HG02840 (cell line): ENCODE measurements around the gene EML6.
A peak's percentile ranks its signal among the peaks of the same experiment; 100 is the strongest.
"Not testable (repeated sequence)": the region's sequence is repeated elsewhere in the genome, so short reads cannot be mapped to it uniquely, and the experiment has no call there.

Experiments
- ATAC-seq: cut with Tn5 transposase; IDR thresholded peaks from one replicate; pipeline ENCODE4 v1.9.1; 2021; ENCODE audit warnings: mild to moderate bottlenecking, moderate library complexity, moderate number of reproducible peaks; ENCODE audit not compliant: unreplicated experiment, low FRiP score

The EML6 gene

GRCh38 chr2:54723131-54723995 lies at the start of gene EML6:
EML6 (plus strand) TSS chr2:54723662; CDS start chr2:54725062, 1,400 bp downstream.
- ATAC-seq, result peak; percentile 99

GRCh38 chr2:54675281-54675680 lies 48.2 kb upstream of the EML6 start:
- ATAC-seq, result no peak

- no peak for ATAC-seq
These were observed 47.7 kb upstream of the EML6 start for GRCh38 chr2:54675738-54676137.

- no peak for ATAC-seq
These were observed 46.8 kb upstream of the EML6 start for GRCh38 chr2:54676656-54677055.

GRCh38 chr2:54677476-54678265 lies 45.8 kb upstream of the EML6 start:
- no peak for ATAC-seq

GRCh38 chr2:54678719-54679118 lies 44.7 kb upstream of the EML6 start:
- no peak for ATAC-seq

GRCh38 chr2:54680397-54681041 lies 42.9 kb upstream of the EML6 start:
- peak; percentile 72 for ATAC-seq

GRCh38 chr2:54681416-54681815 lies 42.0 kb upstream of the EML6 start:
- ATAC-seq, result no peak

- no peak for ATAC-seq
These were observed 39.9 kb upstream of the EML6 start for GRCh38 chr2:54683596-54683995.

GRCh38 chr2:54685263-54685775 lies 38.1 kb upstream of the EML6 start:
- ATAC-seq, result no peak

GRCh38 chr2:54687595-54688152 lies 35.8 kb upstream of the EML6 start:
- no peak for ATAC-seq

- ATAC-seq, result no peak
These were observed 31.9 kb upstream of the EML6 start for GRCh38 chr2:54691445-54692135.

GRCh38 chr2:54692556-54692955 lies 30.9 kb upstream of the EML6 start:
- ATAC-seq, result no peak

- ATAC-seq, result no peak
These were observed 28.1 kb upstream of the EML6 start for GRCh38 chr2:54695378-54695777.

- ATAC-seq, result no peak
These were observed 25.5 kb upstream of the EML6 start for GRCh38 chr2:54697934-54698333.

GRCh38 chr2:54698926-54699325 lies 24.5 kb upstream of the EML6 start:
- not testable (repeated sequence) for ATAC-seq

- no peak for ATAC-seq
These were observed 23.8 kb upstream of the EML6 start for GRCh38 chr2:54699665-54700064.

GRCh38 chr2:54701029-54701428 lies 22.4 kb upstream of the EML6 start:
- ATAC-seq, result no peak

GRCh38 chr2:54704238-54704637 lies 19.2 kb upstream of the EML6 start:
- ATAC-seq, result no peak
